ENCODE results near the gene CALCR.

DNA sequence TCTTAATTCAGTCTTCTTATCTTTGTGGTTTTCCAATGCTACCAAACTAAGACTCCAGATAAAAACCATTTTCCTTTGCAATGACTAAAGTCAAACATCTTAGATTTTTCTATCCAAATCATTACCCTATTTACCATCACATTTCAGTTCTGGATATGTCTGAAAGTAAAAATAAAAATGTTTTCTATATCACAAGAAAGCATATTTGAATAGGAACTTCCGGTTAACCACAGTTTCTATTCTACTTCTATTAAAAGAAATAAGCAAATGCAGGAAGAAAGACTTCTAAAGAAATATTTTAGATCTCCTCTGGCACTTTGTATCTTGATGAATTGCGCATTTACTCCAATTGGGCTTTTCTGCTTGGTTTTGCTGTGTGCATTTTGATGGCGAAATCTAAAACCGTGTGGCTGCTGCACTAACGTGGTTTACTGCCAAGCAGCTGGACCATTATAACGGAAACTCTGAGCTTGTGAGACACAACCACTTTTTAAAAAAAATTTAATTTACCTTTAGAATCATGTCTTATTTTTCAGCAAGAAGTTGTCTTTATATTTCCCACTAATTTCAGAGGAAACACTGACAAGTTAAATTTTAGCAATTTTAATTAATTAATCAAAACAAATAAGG lies 196.3 kb downstream of the CALCR start:
- no peak for TF ChIP-seq POLR2A (IDR thresholded peaks at IDR 0.05)
- no peak for TF ChIP-seq CTCF (IDR thresholded peaks at IDR 0.05)
